IMR-90 (cell line): ENCODE measurements around the gene ACSM3.

Source experiments
- BHLHE40 ChIP-seq: fragments of 150-350 bp; IDR thresholded peaks from 2 replicates; pipeline ENCODE4 v1.6.1; 2016; ENCODE audit warnings: mild to moderate bottlenecking, low read depth, low read length
- CTCF ChIP-seq: conservative IDR thresholded peaks from 2 replicates; pipeline ENCODE4 v1.5.1; 2012; ENCODE audit warnings: mild to moderate bottlenecking, low read depth, low read length, improper control_type of control experiment
- ELK1 ChIP-seq: fragments of 150-350 bp; IDR thresholded peaks from 2 replicates; pipeline ENCODE4 v1.6.1; 2016; ENCODE audit warnings: low read depth, mild to moderate bottlenecking, low read length, moderate library complexity, borderline replicate concordance
- FOS ChIP-seq: fragments of 150-350 bp; IDR thresholded peaks from 2 replicates; pipeline ENCODE4 v1.6.1; 2016; ENCODE audit warnings: low read depth, low read length
- MAFK ChIP-seq: IDR thresholded peaks from 2 replicates; pipeline ENCODE4 v1.6.1; 2012; ENCODE audit warnings: low read depth, low read length, improper control_type of control experiment
- POLR2A ChIP-seq: IDR thresholded peaks from 2 replicates; pipeline ENCODE4 v1.6.1; 2012; ENCODE audit warnings: mild to moderate bottlenecking, low read depth, low read length
- RAD21 ChIP-seq: IDR thresholded peaks from 2 replicates; pipeline ENCODE4 v1.6.1; 2012; ENCODE audit warnings: low read length, improper control_type of control experiment
- RCOR1 ChIP-seq: IDR thresholded peaks from 2 replicates; pipeline ENCODE4 v1.6.1; 2012; ENCODE audit warnings: mild to moderate bottlenecking, low read length, improper control_type of control experiment; ENCODE audit not compliant: insufficient replicate concordance
- RFX5 ChIP-seq: IDR thresholded peaks from 2 replicates; pipeline ENCODE4 v1.8.0; 2012; ENCODE audit warnings: low read depth, mild to moderate bottlenecking, low read length, moderate library complexity
- SMC3 ChIP-seq: fragments of 150-350 bp; IDR thresholded peaks from 2 replicates; pipeline ENCODE4 v1.6.1; 2016; ENCODE audit warnings: low read depth, mild to moderate bottlenecking, antibody characterized with exemption, low read length, moderate library complexity
- TF ChIP-seq, protein P1 (sequence below): fragments of 150-350 bp; IDR thresholded peaks from 2 replicates; pipeline ENCODE4 v1.6.1; 2017; ENCODE audit warnings: mild to moderate bottlenecking, antibody characterized with exemption, low read length, low read depth

- no peak for TF ChIP-seq CTCF
- no peak for TF ChIP-seq ELK1
- no peak for TF ChIP-seq RFX5
- TF ChIP-seq SMC3, result no peak
- TF ChIP-seq POLR2A, result no peak
- no peak for TF ChIP-seq RAD21
- TF ChIP-seq RCOR1, result no peak
- TF ChIP-seq, protein P1, sequence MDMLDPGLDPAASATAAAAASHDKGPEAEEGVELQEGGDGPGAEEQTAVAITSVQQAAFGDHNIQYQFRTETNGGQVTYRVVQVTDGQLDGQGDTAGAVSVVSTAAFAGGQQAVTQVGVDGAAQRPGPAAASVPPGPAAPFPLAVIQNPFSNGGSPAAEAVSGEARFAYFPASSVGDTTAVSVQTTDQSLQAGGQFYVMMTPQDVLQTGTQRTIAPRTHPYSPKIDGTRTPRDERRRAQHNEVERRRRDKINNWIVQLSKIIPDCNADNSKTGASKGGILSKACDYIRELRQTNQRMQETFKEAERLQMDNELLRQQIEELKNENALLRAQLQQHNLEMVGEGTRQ, result no peak
- TF ChIP-seq MAFK, result no peak
- no peak for TF ChIP-seq FOS
- no peak for TF ChIP-seq BHLHE40
These were observed 10.1 kb upstream of the ACSM3 start for GRCh38 chr16:20753727-20754126.
